Ishikawa (cell line): ENCODE data around the gene TRIO.

Experiments
- CEBPB ChIP-seq: IDR thresholded peaks from 2 replicates; pipeline ENCODE4 v1.6.1; 2012
- EP300 ChIP-seq: IDR thresholded peaks from 2 replicates; pipeline ENCODE4 v1.6.1; 2012; ENCODE audit warnings: borderline replicate concordance
- MAX ChIP-seq: IDR thresholded peaks from 2 replicates; pipeline ENCODE4 v1.6.1; 2012
- RAD21 ChIP-seq: IDR thresholded peaks from 2 replicates; pipeline ENCODE4 v1.6.1; 2012; ENCODE audit warnings: low read depth
- REST ChIP-seq: IDR thresholded peaks from 2 replicates; pipeline ENCODE4 v1.6.1; 2012; ENCODE audit warnings: low read depth, mild to moderate bottlenecking
- TAF1 ChIP-seq: IDR thresholded peaks from 2 replicates; pipeline ENCODE4 v1.6.1; 2012; ENCODE audit warnings: low read depth, mild to moderate bottlenecking

- TF ChIP-seq TAF1 (no peak), RAD21 (no peak), REST (no peak), EP300 (no peak), MAX (no peak), CEBPB (no peak)
These were observed 226.6 kb downstream of the TRIO start for GRCh38 chr5:14369780-14370179.
